Measurements from ENCODE around the gene RNFT2.

RNFT2 gene

DNA sequence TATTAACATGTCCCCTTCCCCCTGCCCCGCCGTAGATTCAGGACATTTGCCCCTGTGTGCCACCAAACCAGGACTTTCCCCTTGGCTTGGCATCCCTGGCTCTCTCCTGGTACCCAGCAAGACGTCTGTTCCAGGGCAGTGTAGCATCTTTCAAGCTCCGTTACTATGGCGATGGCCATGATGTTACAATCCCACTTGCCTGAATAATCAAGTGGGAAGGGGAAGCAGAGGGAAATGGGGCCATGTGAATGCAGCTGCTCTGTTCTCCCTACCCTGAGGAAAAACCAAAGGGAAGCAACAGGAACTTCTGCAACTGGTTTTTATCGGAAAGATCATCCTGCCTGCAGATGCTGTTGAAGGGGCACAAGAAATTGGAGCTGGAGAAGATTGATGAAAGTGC, 114.2 kb downstream of the RNFT2 start (continued):
- TF ChIP-seq, protein P1, sequence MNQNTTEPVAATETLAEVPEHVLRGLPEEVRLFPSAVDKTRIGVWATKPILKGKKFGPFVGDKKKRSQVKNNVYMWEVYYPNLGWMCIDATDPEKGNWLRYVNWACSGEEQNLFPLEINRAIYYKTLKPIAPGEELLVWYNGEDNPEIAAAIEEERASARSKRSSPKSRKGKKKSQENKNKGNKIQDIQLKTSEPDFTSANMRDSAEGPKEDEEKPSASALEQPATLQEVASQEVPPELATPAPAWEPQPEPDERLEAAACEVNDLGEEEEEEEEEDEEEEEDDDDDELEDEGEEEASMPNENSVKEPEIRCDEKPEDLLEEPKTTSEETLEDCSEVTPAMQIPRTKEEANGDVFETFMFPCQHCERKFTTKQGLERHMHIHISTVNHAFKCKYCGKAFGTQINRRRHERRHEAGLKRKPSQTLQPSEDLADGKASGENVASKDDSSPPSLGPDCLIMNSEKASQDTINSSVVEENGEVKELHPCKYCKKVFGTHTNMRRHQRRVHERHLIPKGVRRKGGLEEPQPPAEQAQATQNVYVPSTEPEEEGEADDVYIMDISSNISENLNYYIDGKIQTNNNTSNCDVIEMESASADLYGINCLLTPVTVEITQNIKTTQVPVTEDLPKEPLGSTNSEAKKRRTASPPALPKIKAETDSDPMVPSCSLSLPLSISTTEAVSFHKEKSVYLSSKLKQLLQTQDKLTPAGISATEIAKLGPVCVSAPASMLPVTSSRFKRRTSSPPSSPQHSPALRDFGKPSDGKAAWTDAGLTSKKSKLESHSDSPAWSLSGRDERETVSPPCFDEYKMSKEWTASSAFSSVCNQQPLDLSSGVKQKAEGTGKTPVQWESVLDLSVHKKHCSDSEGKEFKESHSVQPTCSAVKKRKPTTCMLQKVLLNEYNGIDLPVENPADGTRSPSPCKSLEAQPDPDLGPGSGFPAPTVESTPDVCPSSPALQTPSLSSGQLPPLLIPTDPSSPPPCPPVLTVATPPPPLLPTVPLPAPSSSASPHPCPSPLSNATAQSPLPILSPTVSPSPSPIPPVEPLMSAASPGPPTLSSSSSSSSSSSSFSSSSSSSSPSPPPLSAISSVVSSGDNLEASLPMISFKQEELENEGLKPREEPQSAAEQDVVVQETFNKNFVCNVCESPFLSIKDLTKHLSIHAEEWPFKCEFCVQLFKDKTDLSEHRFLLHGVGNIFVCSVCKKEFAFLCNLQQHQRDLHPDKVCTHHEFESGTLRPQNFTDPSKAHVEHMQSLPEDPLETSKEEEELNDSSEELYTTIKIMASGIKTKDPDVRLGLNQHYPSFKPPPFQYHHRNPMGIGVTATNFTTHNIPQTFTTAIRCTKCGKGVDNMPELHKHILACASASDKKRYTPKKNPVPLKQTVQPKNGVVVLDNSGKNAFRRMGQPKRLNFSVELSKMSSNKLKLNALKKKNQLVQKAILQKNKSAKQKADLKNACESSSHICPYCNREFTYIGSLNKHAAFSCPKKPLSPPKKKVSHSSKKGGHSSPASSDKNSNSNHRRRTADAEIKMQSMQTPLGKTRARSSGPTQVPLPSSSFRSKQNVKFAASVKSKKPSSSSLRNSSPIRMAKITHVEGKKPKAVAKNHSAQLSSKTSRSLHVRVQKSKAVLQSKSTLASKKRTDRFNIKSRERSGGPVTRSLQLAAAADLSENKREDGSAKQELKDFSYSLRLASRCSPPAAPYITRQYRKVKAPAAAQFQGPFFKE (tag by site-specific recombination; IDR thresholded peaks at IDR 0.05; ENCODE audit: borderline replicate concordance), result no peak
- no peak for TF ChIP-seq ZNF140 (tag by site-specific recombination; IDR thresholded peaks at IDR 0.05)
- TF ChIP-seq, protein P2, sequence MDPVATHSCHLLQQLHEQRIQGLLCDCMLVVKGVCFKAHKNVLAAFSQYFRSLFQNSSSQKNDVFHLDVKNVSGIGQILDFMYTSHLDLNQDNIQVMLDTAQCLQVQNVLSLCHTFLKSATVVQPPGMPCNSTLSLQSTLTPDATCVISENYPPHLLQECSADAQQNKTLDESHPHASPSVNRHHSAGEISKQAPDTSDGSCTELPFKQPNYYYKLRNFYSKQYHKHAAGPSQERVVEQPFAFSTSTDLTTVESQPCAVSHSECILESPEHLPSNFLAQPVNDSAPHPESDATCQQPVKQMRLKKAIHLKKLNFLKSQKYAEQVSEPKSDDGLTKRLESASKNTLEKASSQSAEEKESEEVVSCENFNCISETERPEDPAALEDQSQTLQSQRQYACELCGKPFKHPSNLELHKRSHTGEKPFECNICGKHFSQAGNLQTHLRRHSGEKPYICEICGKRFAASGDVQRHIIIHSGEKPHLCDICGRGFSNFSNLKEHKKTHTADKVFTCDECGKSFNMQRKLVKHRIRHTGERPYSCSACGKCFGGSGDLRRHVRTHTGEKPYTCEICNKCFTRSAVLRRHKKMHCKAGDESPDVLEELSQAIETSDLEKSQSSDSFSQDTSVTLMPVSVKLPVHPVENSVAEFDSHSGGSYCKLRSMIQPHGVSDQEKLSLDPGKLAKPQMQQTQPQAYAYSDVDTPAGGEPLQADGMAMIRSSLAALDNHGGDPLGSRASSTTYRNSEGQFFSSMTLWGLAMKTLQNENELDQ (tag by site-specific recombination; IDR thresholded peaks at IDR 0.05; ENCODE audit: low read depth), result no peak

GRCh38 chr12:116853507-116853906, 115.4 kb downstream of the RNFT2 start:
- POLR2A ChIA-PET, result no interaction called here
- TF ChIP-seq ZNF701 (tag by site-specific recombination; IDR thresholded peaks at IDR 0.05) (no peak), ZNF707 (tag by site-specific recombination; IDR thresholded peaks at IDR 0.05) (no peak), ZSCAN18 (tag by site-specific recombination; IDR thresholded peaks at IDR 0.05) (no peak), ZNF571 (tag by site-specific recombination; IDR thresholded peaks at IDR 0.05) (no peak), ZNF433 (tag by site-specific recombination; IDR thresholded peaks at IDR 0.05; ENCODE audit: low read depth) (no peak), ZSCAN16 (tag by site-specific recombination; IDR thresholded peaks at IDR 0.05) (no peak), ZNF184 (tag by site-specific recombination; IDR thresholded peaks at IDR 0.05) (no peak), ZNF549 (tag by site-specific recombination; IDR thresholded peaks at IDR 0.05) (no peak), ZNF776 (tag by site-specific recombination; IDR thresholded peaks at IDR 0.05; ENCODE audit: borderline replicate concordance) (no peak), ZNF670 (tag by site-specific recombination; IDR thresholded peaks at IDR 0.05; ENCODE audit: low read depth) (no peak), ZBTB26 (tag by site-specific recombination; optimal IDR thresholded peaks at IDR 0.05) (no peak), ZNF510 (tag by site-specific recombination; IDR thresholded peaks at IDR 0.05; ENCODE audit: insufficient replicate concordance) (no peak), ZBTB7A (tag by site-specific recombination; IDR thresholded peaks at IDR 0.05; ENCODE audit: low read depth) (no peak), ZNF416 (tag by site-specific recombination; IDR thresholded peaks at IDR 0.05) (no peak), EGR2 (tag by site-specific recombination; IDR thresholded peaks at IDR 0.05; ENCODE audit: low read depth) (no peak), GLIS2 (tag by site-specific recombination; IDR thresholded peaks at IDR 0.05) (no peak)
- TF ChIP-seq, protein P3, sequence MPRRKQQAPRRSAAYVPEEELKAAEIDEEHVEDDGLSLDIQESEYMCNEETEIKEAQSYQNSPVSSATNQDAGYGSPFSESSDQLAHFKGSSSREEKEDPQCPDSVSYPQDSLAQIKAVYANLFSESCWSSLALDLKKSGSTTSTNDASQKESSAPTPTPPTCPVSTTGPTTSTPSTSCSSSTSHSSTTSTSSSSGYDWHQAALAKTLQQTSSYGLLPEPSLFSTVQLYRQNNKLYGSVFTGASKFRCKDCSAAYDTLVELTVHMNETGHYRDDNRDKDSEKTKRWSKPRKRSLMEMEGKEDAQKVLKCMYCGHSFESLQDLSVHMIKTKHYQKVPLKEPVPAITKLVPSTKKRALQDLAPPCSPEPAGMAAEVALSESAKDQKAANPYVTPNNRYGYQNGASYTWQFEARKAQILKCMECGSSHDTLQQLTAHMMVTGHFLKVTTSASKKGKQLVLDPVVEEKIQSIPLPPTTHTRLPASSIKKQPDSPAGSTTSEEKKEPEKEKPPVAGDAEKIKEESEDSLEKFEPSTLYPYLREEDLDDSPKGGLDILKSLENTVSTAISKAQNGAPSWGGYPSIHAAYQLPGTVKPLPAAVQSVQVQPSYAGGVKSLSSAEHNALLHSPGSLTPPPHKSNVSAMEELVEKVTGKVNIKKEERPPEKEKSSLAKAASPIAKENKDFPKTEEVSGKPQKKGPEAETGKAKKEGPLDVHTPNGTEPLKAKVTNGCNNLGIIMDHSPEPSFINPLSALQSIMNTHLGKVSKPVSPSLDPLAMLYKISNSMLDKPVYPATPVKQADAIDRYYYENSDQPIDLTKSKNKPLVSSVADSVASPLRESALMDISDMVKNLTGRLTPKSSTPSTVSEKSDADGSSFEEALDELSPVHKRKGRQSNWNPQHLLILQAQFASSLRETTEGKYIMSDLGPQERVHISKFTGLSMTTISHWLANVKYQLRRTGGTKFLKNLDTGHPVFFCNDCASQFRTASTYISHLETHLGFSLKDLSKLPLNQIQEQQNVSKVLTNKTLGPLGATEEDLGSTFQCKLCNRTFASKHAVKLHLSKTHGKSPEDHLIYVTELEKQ (tag by site-specific recombination; IDR thresholded peaks at IDR 0.05; ENCODE audit: borderline replicate concordance), result no peak
- TF ChIP-seq, protein P4, sequence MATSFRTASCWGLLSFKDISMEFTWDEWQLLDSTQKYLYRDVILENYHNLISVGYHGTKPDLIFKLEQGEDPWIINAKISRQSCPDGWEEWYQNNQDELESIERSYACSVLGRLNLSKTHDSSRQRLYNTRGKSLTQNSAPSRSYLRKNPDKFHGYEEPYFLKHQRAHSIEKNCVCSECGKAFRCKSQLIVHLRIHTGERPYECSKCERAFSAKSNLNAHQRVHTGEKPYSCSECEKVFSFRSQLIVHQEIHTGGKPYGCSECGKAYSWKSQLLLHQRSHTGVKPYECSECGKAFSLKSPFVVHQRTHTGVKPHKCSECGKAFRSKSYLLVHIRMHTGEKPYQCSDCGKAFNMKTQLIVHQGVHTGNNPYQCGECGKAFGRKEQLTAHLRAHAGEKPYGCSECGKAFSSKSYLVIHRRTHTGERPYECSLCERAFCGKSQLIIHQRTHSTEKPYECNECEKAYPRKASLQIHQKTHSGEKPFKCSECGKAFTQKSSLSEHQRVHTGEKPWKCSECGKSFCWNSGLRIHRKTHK (tag by site-specific recombination; IDR thresholded peaks at IDR 0.05), result no peak

More at GRCh38 chr12:116853507-116853906, 115.4 kb downstream of the RNFT2 start:
- Histone ChIP-seq H3K4me1 (ENCODE audit: control insufficient read depth, insufficient read depth, low read length) (peaks cover 4% of the 10 kb centered on the region), H3K27ac (ENCODE audit: extremely low read depth, low read depth, low read length) (no peak overlapping the region), H3K4me3 (ENCODE audit: low read depth, low read length) (no peak overlapping the region), H3K36me3 (ENCODE audit: control insufficient read depth in 2 of 2, insufficient read depth in 1 of 2, low read length in 2 of 2) (no peaks in the 10 kb centered on the region), H3K9me3 (ENCODE audit: control insufficient read depth, insufficient read depth, low read depth, low read length) (no peaks in the 10 kb centered on the region)
- CTCF ChIA-PET, result no interaction called here
